Neural cell (in vitro differentiated cells): ENCODE results near the gene EIF2D. TPM values are rescaled to one million over a fixed set of nuclear protein-coding genes. Genes with fewer than 3 reads are reported as not detected.

ENCODE experiments used
- H2AFZ ChIP-seq: fragments of 200-600, 300-800 bp; sonication (generic), shearing (Covaris generic); 2 replicates; pipeline ENCODE4 v1.6.0; 2014; ENCODE audit warnings: low read depth, mild to moderate bottlenecking, antibody characterized with exemption, low read length, moderate library complexity
- H3F3A ChIP-seq: fragments of 200-600 bp; shearing (Covaris generic); 2 replicates; pipeline ENCODE4 v1.6.1; 2016; ENCODE audit warnings: mild to moderate bottlenecking, moderate library complexity, mixed read lengths, antibody characterized with exemption, low read length; ENCODE audit not compliant: insufficient read depth, poor library complexity, severe bottlenecking
- H3K27ac ChIP-seq: fragments of 200-600, 300-800 bp; sonication (generic), shearing (Covaris generic); 2 replicates; pipeline ENCODE4 v1.5.1; 2014; ENCODE audit warnings: mild to moderate bottlenecking, low read length, moderate library complexity
- H3K27me3 ChIP-seq: fragments of 300-800, 200-600 bp; sonication (generic), shearing (Covaris generic); 2 replicates; pipeline ENCODE4 v1.6.0; 2014; ENCODE audit warnings: mild to moderate bottlenecking, low read depth, low read length, moderate library complexity; ENCODE audit not compliant: insufficient read depth
- H3K36me3 ChIP-seq: fragments of 300-800, 200-600 bp; sonication (generic), shearing (Covaris generic); 2 replicates; pipeline ENCODE4 v1.5.1; 2014; ENCODE audit warnings: mild to moderate bottlenecking, antibody characterized with exemption, low read length, moderate library complexity; ENCODE audit not compliant: insufficient read depth
- H3K4me2 ChIP-seq: fragments of 300-800, 200-600 bp; sonication (generic), shearing (Covaris generic); 2 replicates; pipeline ENCODE4 v1.6.0; 2014; ENCODE audit warnings: mild to moderate bottlenecking, low read length
- H3K4me3 ChIP-seq: fragments of 300-800, 200-600 bp; sonication (generic), shearing (Covaris generic); 2 replicates; pipeline ENCODE4 v1.5.1; 2014; ENCODE audit warnings: mild to moderate bottlenecking, low read length, moderate library complexity
- H3K79me2 ChIP-seq: fragments of 200-600 bp; shearing (Covaris generic); replicated peaks from 2 replicates; pipeline ENCODE4 v1.6.0; 2014; ENCODE audit warnings: mild to moderate bottlenecking, low read length, moderate library complexity; ENCODE audit not compliant: insufficient read depth
- H3K9ac ChIP-seq: fragments of 300-800, 200-600 bp; sonication (generic), shearing (Covaris generic); 2 replicates; pipeline ENCODE4 v1.6.1; 2016; ENCODE audit warnings: mild to moderate bottlenecking, low read length, mixed read lengths
- H3K9me2 ChIP-seq: fragments of 200-600 bp; shearing (Covaris generic); 2 replicates; pipeline ENCODE4 v1.6.1; 2016; ENCODE audit warnings: mild to moderate bottlenecking, low read length, mixed read lengths; ENCODE audit not compliant: insufficient read depth
- H3K9me3 ChIP-seq: fragments of 200-600, 300-800 bp; sonication (generic), shearing (Covaris generic); 2 replicates; pipeline ENCODE4 v1.6.1; 2016; ENCODE audit warnings: mild to moderate bottlenecking, mixed run types, low read length, moderate library complexity, mixed read lengths
- H4K20me1 ChIP-seq: fragments of 200-600 bp; shearing (Covaris generic); 2 replicates; pipeline ENCODE4 v1.6.1; 2016; ENCODE audit warnings: mild to moderate bottlenecking, mixed run types; ENCODE audit not compliant: insufficient read depth
- CTCF ChIP-seq: fragments of 450-650 bp; IDR thresholded peaks from 2 replicates; pipeline ENCODE4 v1.5.1; 2014; ENCODE audit warnings: antibody characterized with exemption, mild to moderate bottlenecking, moderate library complexity; ENCODE audit not compliant: poor library complexity, severe bottlenecking
- EP300 ChIP-seq: fragments of 450-650 bp; conservative IDR thresholded peaks from 2 replicates; pipeline ENCODE4 v1.6.1; 2014; ENCODE audit warnings: antibody characterized with exemption, mild to moderate bottlenecking, moderate library complexity; ENCODE audit not compliant: poor library complexity, severe bottlenecking
- EZH2 ChIP-seq: fragments of 200-600, 300-800 bp; shearing (Covaris generic), sonication (generic); IDR thresholded peaks from 2 replicates; pipeline ENCODE4 v1.6.1; 2014; ENCODE audit warnings: antibody characterized with exemption, low read length, borderline replicate concordance, mild to moderate bottlenecking; ENCODE audit not compliant: insufficient read depth, poor library complexity, severe bottlenecking
- MXI1 ChIP-seq: fragments of 450-650 bp; conservative IDR thresholded peaks from 2 replicates; pipeline ENCODE4 v1.6.1; 2014; ENCODE audit warnings: antibody characterized with exemption, mild to moderate bottlenecking; ENCODE audit not compliant: poor library complexity, severe bottlenecking
- POLR2AphosphoS5 ChIP-seq: IDR thresholded peaks from 2 replicates; pipeline ENCODE4 v1.6.1; 2012
- RAD21 ChIP-seq: fragments of 450-650 bp; conservative IDR thresholded peaks from 2 replicates; pipeline ENCODE4 v1.6.1; 2014; ENCODE audit warnings: antibody characterized with exemption, mild to moderate bottlenecking, moderate library complexity
- REST ChIP-seq: IDR thresholded peaks from 2 replicates; pipeline ENCODE4 v1.6.1; 2012; ENCODE audit warnings: borderline replicate concordance
- SMC3 ChIP-seq: fragments of 450-650 bp; conservative IDR thresholded peaks from 2 replicates; pipeline ENCODE4 v1.6.1; 2014; ENCODE audit warnings: antibody characterized with exemption, mild to moderate bottlenecking, moderate library complexity; ENCODE audit not compliant: poor library complexity
- TAF1 ChIP-seq: IDR thresholded peaks from 2 replicates; pipeline ENCODE4 v1.6.1; 2012; ENCODE audit warnings: low read depth
- polyA plus RNA-seq: library from polyadenylated mRNA; depleted of rRNA; stranded (reverse); fragments of >200 nt; gene quantifications from 2 replicates; pipeline ENCODE4 v1.2.3, GENCODE V29; 2014

The EIF2D gene
- polyA plus RNA-seq, 1 donor from 2014 or later: 37.1 TPM

DNA sequence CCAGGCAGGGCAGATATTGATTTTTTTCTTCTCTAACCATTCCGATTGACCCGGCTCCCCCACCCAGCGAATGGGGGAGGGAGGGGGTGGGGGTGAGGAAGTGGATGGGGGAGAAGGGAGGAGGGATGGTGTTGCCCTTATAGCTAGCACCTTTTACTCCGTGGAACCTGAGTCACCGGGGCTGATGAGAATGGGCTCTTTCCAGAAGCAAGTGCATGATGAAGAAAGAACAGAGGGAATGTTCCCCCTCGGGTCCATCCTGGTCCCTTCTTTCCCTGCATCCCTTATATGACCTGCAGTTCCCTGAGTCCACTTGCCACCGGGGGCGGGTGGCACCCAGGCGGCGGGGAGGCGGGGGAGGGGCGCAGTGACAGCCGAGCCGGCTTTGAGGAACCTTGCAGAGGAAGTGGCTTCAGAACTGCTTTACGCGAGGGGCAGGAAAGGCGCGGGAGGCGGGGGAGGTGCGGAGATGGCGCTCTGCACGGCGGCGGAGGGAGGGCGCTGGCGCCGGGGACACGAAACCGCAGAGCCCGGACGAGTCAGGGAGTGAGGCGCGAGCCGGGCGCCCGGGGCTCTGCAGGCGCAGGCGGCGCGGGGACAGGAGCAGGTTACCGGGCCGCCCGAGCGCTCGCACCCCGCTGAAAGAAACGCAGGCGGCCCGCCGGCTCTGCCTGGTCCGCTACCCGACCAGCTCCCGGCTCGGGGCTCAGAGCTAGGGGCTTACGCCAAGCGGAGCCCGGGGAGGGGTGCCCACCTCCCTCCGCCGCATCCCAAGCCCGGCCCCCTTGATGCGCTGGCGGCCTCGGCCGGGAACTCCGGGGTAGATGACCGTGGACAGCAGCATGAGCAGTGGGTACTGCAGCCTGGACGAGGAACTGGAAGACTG lies 55.3 kb downstream of the EIF2D start:
- Histone ChIP-seq H3K4me3 (peak overlapping the region; percentile 76), H3K4me2 (peak overlapping the region; percentile 67), H4K20me1 (no peaks in the 10 kb centered on the region), H3K9ac (peak overlapping the region; percentile 78), H2AFZ (peak overlapping the region; percentile 57), H3K27ac (peak overlapping the region; percentile 56), H3K9me3 (no peaks in the 10 kb centered on the region), H3K79me2 (no peaks in the 10 kb centered on the region), H3K9me2 (no peaks in the 10 kb centered on the region), H3K27me3 (no peaks in the 10 kb centered on the region), H3K36me3 (no peaks in the 10 kb centered on the region), H3F3A (no peaks in the 10 kb centered on the region)
- TF ChIP-seq EP300: no peak
- peak; percentile 20 for TF ChIP-seq CTCF
- TF ChIP-seq MXI1: no peak
- no peak for TF ChIP-seq EZH2
- peak; percentile 12 for TF ChIP-seq TAF1
- TF ChIP-seq RAD21: no peak
- TF ChIP-seq REST: no peak
- TF ChIP-seq SMC3: peak; percentile 25
- no peak for TF ChIP-seq POLR2AphosphoS5

- Histone ChIP-seq H3K4me2 (peak overlapping the region; percentile 67), H3K79me2 (no peaks in the 10 kb centered on the region), H3K9me3 (no peaks in the 10 kb centered on the region), H2AFZ (no peak overlapping the region), H3K9me2 (no peaks in the 10 kb centered on the region), H3K27ac (peak overlapping the region; percentile 56), H3K9ac (peak overlapping the region; percentile 78), H3F3A (no peaks in the 10 kb centered on the region), H3K27me3 (no peaks in the 10 kb centered on the region), H3K36me3 (no peaks in the 10 kb centered on the region), H3K4me3 (peak overlapping the region; percentile 76), H4K20me1 (no peaks in the 10 kb centered on the region)
- no peak for TF ChIP-seq TAF1
- no peak for TF ChIP-seq SMC3
- TF ChIP-seq RAD21: no peak
- TF ChIP-seq MXI1: no peak
- no peak for TF ChIP-seq POLR2AphosphoS5
- no peak for TF ChIP-seq REST
- no peak for TF ChIP-seq EP300
- no peak for TF ChIP-seq EZH2
- no peak for TF ChIP-seq CTCF
These were observed 56.1 kb downstream of the EIF2D start for GRCh38 chr1:206556047-206556749.
